ENCODE results near the gene IL1RAP. TPM values are rescaled to one million over a fixed set of nuclear protein-coding genes. Genes with fewer than 3 reads are reported as not detected.

The IL1RAP gene
- total RNA-seq, 4 donors from 2014 or later = 4.5 to 13.9 (median 5.2) TPM

DNA sequence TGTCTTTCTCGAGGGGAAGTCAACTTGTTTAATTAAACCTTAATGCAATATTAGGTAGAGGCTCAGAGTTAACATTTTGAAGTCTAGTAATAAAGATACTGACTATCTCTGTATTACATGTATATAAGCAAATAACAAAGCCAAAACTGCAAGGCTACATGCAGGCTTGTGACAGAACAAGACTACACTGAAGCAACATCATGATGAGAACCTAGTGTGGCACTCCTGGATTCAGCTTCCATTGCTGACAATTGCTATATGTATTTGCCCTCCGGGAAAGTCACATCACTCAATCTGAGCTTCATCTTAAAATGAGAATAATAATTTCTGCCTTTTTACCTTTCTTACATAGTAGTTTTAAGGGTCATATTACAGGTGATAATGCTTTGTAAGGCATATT is 15.6 kb upstream of the IL1RAP start:
- H3K9me3 ChIP-seq = no peaks in the 10 kb centered on the region
- intact Hi-C loops (cut with DNase I) = no loop called here
- 86% methylated on average over 2 of the region's 2 CpGs for WGBS
- no peak overlapping the region for H3K4me3 ChIP-seq
- no peaks in the 10 kb centered on the region for H3K27me3 ChIP-seq
- DNase-seq (ENCODE audit: extremely low spot score) = no peak
- H3K4me1 ChIP-seq = no peaks in the 10 kb centered on the region
- H3K36me3 ChIP-seq = no peaks in the 10 kb centered on the region
- H3K27ac ChIP-seq (replicated peaks in 1 of 4) = no peak overlapping the region
- TF ChIP-seq EP300 (IDR thresholded peaks at IDR 0.05) (no peak), POLR2AphosphoS5 (IDR thresholded peaks at IDR 0.05) (no peak), POLR2A (IDR thresholded peaks at IDR 0.05; ENCODE audit: low read depth) (no peak), CTCF (IDR thresholded peaks at IDR 0.05) (no peak)

GRCh38 chr3:190499122-190499521 is 14.8 kb upstream of the IL1RAP start:
- H3K4me3 ChIP-seq = no peak overlapping the region
- no peak for TF ChIP-seq EP300 (IDR thresholded peaks at IDR 0.05)
- TF ChIP-seq POLR2A (IDR thresholded peaks at IDR 0.05; ENCODE audit: low read depth) = no peak
- no peaks in the 10 kb centered on the region for H3K4me1 ChIP-seq
- no peaks in the 10 kb centered on the region for H3K27me3 ChIP-seq
- no peak for DNase-seq (ENCODE audit: extremely low spot score)
- WGBS = 25% methylated on average over 2 of the region's 2 CpGs
- H3K9me3 ChIP-seq = no peaks in the 10 kb centered on the region
- intact Hi-C loops (cut with DNase I) = no loop called here
- no peaks in the 10 kb centered on the region for H3K36me3 ChIP-seq
- H3K27ac ChIP-seq (replicated peaks in 1 of 4) = no peak overlapping the region

GRCh38 chr3:190502946-190503345 is 10.9 kb upstream of the IL1RAP start:
- Histone ChIP-seq H3K27ac (replicated peaks in 1 of 4) (no peak overlapping the region), H3K4me1 (peaks cover 0 to 3% (median 0%) of the 10 kb centered on the region in 4 donors), H3K4me3 (no peak overlapping the region), H3K27me3 (no peaks in the 10 kb centered on the region), H3K9me3 (no peaks in the 10 kb centered on the region), H3K36me3 (no peaks in the 10 kb centered on the region)
- no peak for TF ChIP-seq EP300 (IDR thresholded peaks at IDR 0.05)
- TF ChIP-seq POLR2A (IDR thresholded peaks at IDR 0.05; ENCODE audit: low read depth) = no peak
- TF ChIP-seq POLR2AphosphoS5 (IDR thresholded peaks at IDR 0.05) = no peak
- TF ChIP-seq CTCF (IDR thresholded peaks at IDR 0.05) = no peak
- no peak for DNase-seq (ENCODE audit: extremely low spot score)
- 75% methylated on average over 3 of the region's 3 CpGs for WGBS
- intact Hi-C loops (cut with DNase I) = no loop called here

DNA sequence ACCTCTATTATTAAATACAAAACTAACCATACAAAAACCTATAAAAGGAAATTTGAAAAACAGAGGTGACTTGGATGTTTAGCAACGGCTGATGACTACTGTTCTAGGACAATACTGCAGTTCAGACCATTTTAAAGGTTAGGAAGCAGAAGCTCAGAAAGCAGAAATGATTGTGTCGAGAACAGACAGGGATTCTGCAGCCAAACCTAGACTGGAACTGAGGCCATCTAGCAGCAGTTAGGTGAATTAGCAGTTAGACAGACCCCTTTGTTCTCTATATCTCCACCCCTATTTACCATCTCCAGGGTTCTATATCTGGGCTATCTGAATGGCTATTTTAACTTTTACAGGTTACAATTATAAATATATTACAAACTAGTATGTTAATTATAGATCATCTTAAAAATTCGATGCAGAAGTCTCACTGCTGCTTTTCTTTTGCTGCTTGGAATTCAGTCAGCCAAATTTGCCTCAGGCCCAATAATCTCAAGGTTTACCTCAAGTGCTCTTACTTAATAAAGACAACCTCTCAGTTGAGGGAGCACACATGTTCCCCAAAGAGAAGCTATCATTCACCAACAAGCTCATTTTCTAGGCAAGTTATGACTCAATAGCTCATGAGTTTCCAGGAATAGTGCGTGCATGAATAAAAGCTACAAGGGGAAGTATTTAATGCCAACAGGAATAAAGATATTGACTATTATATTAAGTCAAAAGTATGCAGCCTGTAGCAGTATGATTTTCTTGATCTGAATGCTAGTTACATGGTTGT is 9.3 kb upstream of the IL1RAP start:
- Histone ChIP-seq H3K27ac (replicated peaks in 1 of 4) (no peak overlapping the region), H3K4me1 (peaks cover 0 to 3% (median 0%) of the 10 kb centered on the region in 4 donors), H3K36me3 (no peaks in the 10 kb centered on the region), H3K27me3 (no peaks in the 10 kb centered on the region), H3K9me3 (no peaks in the 10 kb centered on the region), H3K4me3 (no peak overlapping the region)
- WGBS = 57% methylated on average over 4 of the region's 4 CpGs
- TF ChIP-seq POLR2A (IDR thresholded peaks at IDR 0.05; ENCODE audit: low read depth) (no peak), POLR2AphosphoS5 (IDR thresholded peaks at IDR 0.05) (no peak), CTCF (IDR thresholded peaks at IDR 0.05) (no peak), EP300 (IDR thresholded peaks at IDR 0.05) (no peak)
- intact Hi-C loops (cut with DNase I) = no loop called here
- no peak for DNase-seq (ENCODE audit: extremely low spot score)

DNA sequence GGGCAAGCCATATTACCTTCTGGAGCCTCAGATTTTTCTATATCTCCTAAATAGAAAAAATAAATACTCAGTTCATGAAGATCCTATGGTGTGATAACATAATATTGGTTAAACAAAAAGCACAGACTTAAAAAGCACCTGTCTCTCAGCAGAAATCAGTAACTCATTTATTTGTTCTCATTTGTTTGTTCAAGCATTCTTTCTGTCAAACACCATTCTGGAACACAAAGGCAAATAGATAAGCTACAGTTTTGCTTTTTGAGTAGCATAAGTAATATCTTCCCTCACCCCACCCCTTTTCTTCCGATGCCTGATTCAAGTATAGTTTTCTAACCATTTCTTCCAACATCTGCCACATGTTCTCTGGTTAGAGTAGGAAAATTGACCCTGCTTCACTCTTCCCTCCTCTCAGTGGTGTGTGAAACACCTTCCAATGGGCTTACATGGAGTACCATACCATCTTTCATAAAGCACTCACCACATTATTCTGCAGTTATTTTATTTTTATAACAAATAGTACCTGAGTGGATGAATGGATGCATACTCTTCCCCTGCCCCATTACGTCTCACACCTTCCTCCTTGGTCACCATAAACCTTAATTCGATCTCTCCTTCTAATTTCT is 8.4 kb upstream of the IL1RAP start:
- no peaks in the 10 kb centered on the region for H3K9me3 ChIP-seq
- no peaks in the 10 kb centered on the region for H3K27me3 ChIP-seq
- H3K27ac ChIP-seq (replicated peaks in 1 of 4) = no peak overlapping the region
- WGBS = 56% methylated on average over 3 of the region's 3 CpGs
- DNase-seq (ENCODE audit: extremely low spot score) = no peak
- no peak overlapping the region for H3K4me3 ChIP-seq
- no peaks in the 10 kb centered on the region for H3K36me3 ChIP-seq
- H3K4me1 ChIP-seq = peaks cover 0 to 3% (median 0%) of the 10 kb centered on the region in 4 donors
- intact Hi-C loops (cut with DNase I) = no loop called here
- no peak for TF ChIP-seq POLR2AphosphoS5 (IDR thresholded peaks at IDR 0.05)
- TF ChIP-seq CTCF (IDR thresholded peaks at IDR 0.05) = no peak
- no peak for TF ChIP-seq EP300 (IDR thresholded peaks at IDR 0.05)
- no peak for TF ChIP-seq POLR2A (IDR thresholded peaks at IDR 0.05; ENCODE audit: low read depth)

Data from esophagus muscularis mucosa (tissue), 4 donors.